Right lung (tissue), 5 donors: ENCODE results near the gene ASPG. TPM values are rescaled to one million over a fixed set of nuclear protein-coding genes. Genes with fewer than 3 reads are reported as not detected.

Experiments used
- DNase-seq, 2 donors: peaks; one replicate each; pipeline ENCODE4 v3.0.0-alpha.2; 2013
- polyA plus RNA-seq, 5 donors: library from polyadenylated mRNA; unstranded; fragments of 120-200 nt; gene quantifications; one replicate each; pipeline versions ENCODE4 v1.2.1 to v1.2.3, GENCODE V29; 2013; ENCODE audit warnings: inconsistent platforms in 1 of 5, low replicate concordance in 1 of 5; ENCODE audit not compliant: insufficient read length in 5 of 5, insufficient read depth in 1 of 5

ASPG gene
- polyA plus RNA-seq, 5 donors: 8.3 to 27.2 (median 15.8) TPM

DNA sequence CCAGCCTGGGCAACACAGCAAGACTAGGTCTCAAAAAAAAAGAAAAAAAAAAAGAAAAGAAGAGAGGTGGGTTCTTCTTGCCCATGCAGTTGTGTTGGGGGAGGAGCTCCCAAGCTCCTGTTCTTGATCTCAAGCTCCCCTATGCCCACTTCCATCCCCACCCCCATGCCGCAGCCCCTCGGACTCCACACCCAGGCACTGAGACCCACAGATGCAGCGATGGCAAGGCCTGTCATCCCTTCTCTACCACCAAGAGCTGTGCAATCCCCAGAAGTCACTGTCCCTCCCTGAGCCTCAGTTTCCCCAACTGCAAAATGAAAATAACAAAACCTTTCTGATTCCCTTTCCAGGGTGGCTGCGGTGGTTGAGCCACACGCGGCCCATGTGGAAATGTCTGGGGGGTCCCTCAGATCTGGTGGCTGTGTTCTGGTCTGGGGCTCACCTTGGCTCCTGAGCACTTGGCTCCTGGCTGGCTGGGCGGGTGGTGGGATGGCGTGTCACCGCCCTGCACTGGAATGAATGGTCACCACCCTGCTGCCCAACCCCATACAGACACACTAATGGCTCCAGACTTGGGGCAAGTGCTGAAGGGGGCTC lies 30.3 kb downstream of the ASPG start:
- DNase-seq: no peak

DNA sequence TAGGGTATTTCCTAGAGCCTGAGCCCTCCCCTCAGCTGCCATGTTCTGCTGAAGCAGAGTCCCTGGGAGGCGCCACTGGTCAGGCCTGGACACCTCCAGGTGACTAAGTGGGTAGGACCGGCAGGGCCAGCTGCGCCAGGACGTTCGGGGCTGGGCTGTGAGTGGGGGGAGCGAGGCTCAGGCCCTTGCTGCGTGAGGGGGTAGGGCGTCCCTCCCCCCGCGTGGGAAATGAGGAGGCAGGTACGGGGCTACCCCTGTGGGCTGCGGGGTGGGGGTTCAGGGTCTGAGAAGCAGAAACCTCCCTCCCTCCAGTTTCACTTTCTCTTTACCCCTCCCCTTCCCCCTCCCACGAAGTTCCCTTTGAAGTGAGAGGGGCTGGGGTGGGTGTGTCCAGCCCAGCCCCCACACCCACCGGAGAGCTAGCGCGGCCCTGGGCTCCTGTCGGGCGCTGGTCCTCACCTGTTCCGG lies 30.8 kb downstream of the ASPG start:
- DNase-seq: no peak

DNA sequence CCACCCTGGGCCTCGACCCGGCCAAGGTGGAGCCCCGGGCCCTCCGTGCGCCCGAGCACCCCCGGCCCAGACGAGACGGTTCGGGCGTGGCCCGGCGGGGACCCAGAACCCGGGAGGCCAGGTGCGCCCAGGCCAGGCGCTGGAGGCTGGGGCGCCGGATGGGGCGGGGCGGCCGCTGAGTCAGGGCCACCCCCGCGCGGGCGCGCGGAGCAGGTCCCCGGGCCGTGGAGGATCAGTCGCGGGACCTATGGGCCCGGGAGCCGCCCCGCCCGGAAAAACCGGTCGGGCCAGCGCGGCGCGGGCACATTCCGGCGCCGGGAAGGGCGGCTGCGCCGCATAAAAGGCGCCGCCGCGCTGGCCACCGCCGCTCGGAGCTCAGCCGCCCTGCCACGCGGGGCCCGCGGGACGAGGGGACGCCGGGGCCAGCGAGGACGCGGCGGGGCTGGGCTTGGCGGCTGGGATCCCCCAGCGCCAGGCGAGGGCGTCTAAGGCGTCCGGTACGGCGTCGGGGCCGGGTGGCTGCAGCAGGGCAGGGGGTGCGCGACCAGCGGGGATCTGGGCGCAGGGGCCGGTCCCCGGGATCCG lies 31.3 kb downstream of the ASPG start:
- DNase-seq: no peak

DNA sequence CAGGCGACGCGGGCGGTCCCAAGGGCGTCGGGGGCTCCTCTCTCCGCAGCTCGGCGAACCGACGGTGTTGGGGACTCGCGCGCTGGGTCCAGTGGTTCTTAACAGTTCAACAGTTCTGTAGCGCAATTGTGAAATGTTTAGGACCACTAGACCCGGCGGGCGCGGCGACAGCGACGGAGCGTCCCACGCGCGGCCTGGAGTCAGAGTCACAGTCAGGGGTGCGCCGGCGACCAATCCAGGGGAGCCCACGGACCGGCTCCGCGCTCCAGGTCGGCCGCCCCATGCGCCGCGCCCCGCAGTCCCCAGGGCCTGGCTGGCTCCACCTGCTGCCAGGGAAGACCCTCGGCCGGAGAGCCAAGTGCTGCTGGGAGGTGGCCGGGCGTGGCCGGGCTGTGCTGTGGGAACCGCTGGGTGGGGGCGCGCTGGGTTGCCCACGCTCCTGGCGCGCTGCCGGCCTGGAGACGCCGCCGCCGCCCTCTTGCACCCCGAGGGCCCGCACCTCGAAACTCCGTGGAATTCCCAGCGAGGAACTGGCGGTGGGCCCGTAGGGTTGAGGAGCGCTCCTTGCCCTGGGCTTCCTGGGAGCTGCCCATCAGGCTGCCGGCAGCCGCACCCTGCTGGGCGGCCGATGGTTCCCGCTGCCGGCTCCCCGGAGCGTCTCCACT lies 32.0 kb downstream of the ASPG start:
- no peak for DNase-seq

DNA sequence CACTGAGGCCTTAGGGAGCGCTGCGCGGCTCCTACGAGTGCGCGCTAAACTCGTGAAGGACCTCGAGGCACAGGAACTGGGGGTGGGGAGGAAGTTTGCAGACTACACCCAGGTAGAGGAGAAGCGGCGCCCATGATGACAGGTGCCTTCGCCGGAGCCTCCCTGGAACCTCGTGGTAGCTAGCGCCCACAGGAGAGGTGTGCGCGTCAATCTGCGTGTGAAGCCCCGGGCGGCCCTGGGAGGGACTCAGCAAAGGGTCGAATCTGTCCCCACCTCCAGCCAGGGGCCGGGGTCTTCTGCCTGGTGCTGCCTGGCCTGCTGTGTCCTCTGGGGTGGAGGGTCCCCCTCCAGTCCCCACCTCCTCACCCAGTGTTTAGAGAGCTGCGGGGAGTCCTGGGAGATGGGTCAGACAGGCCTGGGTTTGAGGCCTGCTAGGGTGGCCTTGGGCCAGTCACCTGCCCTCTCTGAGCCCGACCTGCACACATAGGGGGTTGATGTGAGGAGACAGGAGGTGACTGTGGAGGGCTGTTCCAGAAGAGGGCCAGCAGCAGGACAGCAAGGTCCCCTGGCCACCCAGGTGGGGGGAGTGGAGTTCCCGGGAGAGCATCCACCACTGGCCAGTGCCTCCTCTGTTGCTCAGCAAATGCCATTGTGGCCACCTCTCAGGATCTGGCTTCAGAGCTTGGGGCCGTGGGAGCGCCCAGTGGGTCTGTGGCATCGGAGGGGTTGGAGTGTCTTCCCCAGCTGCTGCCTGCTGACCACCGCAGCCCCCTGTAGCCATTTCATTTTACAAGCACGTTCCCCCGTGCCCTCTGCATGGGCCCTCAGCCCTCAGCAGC lies 32.7 kb downstream of the ASPG start:
- DNase-seq: no peak

DNA sequence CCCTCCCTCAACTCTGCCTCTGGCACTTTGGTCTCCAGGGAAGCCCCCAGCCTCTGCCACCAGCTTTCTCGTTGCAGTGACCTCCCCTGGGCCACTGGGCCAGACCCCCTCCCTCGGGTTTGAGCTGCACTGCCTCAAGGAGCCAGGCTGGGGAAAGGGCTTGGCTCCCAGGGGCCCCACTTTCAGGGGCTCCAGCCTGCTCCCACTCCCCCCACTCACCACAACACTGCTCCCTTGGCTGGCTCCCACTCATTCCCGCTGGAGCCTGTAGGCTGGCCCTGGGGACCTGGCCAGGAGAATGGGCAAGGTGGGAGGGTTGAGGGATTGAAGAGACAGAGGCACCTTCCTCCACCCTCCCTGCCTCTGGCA lies 33.6 kb downstream of the ASPG start:
- DNase-seq: no peak

DNA sequence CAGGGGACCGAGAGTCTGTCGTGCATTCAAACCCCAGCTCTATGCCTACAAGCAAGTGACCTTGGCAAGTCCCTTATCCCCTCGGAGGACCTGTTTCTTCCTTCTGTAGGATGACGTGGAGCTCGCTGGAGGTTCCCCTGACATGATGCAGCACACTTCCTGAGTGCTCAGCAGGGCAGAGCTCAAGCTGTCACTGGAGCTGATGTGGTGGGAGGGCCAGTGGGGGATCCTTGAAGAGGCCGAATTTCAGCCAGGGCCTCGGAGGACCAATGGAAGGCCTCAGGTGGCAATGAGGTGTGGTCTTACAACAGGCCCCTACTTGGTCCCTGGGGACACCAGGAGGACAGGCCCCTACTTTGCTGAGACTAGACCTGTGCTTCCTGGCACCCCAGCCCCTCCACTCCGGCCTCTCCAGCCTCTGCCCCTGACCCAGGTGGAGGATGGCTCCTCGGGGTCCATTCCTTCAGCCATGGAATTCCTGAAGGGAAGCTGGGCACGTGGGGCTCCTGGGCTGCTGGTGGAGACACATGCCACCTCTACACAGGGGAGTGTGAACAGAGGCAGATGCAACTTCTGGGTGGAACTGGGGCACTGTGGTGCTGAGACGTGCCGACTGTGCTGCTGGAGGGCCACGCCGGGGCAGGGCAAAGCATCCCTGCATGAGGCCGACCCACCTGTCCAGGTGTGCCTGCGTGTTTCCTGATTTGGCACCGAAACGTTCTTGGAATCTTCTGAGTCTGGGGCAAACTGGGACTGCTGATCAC lies 34.2 kb downstream of the ASPG start:
- no peak for DNase-seq

DNA sequence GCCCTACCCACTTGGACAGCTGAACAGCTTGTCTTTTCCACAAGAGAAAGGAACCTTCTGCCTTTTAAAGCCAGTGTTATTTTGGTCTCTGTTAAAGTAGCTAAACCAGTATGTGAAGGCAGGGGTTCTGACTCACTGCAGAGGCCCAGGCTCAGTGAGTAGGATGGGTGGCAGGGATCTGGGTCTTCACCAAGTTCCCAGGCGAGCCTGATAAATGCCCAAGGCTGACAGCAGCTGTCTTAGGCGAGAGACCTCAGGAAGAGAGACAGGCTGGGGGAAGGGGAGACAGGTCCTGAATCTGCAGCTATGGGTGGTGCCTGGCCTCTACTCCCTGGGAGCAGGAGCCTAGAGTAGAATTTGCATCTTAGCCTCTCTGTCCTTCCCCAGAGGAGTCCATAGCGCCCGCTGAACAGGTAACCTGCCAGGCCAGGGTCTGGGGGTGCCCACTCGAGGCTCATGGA lies 34.8 kb downstream of the ASPG start:
- DNase-seq: no peak

DNA sequence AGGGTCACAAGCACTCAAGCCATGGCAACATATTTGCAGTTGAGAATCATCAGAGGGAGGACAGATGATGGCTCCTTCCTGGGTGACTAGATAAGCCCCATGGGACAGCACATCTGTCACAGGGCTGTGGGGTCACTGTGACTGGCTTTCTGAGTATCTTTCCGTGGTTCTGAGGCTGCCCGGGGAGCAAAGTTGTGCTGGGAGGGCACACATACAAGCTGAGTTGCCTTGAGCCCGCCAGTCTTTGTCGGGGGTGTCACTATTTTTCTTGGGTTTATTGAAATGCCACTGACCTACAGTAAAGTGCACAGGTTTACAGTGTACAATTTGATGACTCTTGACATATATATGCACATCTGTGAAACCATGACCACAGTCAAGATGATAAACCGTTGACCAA lies 35.6 kb downstream of the ASPG start:
- DNase-seq: no peak

DNA sequence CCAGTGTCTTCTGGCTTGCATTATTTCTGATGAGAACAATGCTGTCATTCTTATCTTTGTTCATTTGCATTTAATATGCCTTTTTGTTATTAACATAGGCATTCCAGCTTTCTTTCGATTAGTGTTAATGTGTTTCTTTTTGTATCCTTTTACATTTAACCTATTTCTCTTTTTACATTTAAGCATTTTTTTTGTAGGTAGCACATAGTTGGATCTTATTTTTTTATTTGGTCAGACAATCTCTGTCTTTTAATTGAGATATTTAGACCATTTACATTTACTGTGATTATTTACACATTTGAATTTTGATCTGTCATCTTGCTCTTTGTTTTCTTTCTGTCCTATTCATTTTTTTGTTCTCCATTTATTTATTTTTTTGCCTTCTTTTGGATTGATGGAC lies 38.4 kb downstream of the ASPG start:
- no peak for DNase-seq

DNA sequence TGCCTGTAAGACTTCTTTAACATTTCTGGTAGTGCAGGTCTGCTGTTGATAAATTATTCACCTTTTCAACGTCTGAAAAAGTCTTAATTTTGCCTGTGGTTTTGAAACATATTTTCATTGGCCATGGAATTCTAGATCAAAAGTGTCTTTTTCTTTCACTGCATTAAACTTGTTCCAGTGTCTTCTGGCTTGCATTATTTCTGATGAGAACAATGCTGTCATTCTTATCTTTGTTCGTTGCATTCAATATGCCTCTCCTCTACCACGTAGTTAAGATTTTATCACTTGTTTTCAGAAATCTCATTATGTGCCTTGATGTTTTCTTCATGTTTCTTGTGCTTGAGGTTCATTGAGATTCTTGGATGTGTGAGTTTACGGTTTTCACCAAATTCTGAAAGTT lies 39.5 kb downstream of the ASPG start:
- no peak for DNase-seq

DNA sequence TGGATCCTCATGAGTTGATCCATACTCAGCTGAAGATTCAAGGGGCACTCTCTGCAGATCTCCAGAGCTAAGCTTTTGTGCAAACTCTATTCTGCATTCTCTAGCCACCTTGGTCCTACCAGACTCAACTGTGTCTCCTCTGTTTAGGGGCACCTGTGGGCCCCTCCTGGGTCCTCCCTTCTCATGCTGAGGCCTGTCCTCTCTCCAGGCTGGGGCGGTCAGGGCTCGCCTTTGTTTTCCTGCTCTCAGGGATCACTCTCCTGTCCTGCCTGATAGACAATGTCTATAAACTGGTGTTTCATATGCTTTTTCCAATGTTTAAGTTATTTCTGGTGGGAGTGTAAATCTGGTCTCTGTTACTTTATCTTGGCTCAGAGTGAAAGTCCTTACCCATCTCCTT lies 41.3 kb downstream of the ASPG start:
- no peak for DNase-seq

DNA sequence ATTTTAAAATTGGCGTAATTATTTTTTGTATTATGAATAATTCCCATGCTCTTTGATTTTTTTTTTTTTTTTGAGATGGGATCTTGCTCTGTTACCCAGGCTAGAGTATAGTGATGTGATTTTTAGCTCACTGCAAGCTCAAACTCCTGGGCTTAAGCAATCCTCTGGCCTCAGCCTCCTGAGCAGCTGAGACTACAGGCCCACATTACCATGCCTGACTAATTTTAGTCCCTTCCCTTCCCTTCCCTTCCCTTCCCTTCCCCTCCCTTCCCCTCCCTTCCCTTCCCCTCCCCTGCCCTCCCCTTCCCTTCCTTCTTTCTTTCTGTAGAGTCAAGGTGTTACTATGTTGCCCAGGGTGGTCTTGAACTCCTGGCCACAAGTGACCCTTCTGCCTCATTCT lies 43.5 kb downstream of the ASPG start:
- no peak for DNase-seq

DNA sequence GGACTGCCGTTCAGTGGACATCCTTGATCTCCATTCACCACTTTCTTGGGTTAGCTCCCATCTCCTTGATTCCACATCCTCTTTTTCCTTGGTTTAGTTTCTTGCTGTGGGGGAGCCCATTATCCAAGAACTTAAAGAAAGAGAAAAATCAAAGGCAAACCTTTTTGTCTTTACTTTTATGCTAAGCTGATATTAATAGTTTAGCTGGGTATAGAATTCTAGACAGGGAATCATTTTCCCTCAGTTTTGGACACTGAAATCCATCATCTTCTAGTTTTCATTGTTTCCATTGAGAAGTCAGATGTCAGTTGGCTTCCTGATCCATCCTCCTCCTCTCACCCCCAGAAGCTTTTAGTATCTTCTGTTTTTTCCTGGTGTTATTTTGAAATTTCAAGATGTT lies 44.1 kb downstream of the ASPG start:
- no peak for DNase-seq

DNA sequence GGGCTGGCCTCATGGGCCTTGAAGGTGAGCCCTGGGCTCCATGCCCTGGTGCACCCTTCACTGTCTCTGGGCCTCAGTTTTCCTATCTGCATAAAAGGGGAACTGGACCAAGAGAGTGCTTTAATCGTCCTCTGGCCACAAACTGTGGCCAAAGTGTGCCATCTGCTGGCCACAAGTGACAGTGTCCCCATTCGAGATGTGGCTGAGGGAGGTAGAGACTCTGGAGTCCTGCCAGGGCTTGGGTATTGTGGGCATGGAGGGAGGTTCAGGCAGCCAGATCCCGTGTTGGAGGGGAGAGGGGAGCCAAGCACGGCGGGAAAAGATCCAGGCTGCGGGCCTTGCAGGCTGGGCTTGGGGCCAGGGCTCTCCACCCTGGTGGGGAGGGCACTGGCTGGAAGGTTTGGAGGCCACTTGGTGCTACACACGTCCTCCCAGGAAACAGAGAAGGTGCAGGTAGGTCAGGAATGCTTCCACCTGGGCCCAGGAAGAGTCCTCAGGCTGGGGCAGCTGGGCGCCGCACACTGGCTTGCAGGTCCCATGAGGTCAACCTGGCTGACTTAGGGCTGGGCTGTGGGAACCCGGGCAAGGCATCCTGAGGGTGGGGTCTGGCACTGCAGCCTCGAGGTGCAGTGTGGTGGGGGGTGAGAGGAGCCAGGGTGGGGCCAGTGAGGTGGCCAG lies 45.6 kb downstream of the ASPG start:
- DNase-seq: no peak

DNA sequence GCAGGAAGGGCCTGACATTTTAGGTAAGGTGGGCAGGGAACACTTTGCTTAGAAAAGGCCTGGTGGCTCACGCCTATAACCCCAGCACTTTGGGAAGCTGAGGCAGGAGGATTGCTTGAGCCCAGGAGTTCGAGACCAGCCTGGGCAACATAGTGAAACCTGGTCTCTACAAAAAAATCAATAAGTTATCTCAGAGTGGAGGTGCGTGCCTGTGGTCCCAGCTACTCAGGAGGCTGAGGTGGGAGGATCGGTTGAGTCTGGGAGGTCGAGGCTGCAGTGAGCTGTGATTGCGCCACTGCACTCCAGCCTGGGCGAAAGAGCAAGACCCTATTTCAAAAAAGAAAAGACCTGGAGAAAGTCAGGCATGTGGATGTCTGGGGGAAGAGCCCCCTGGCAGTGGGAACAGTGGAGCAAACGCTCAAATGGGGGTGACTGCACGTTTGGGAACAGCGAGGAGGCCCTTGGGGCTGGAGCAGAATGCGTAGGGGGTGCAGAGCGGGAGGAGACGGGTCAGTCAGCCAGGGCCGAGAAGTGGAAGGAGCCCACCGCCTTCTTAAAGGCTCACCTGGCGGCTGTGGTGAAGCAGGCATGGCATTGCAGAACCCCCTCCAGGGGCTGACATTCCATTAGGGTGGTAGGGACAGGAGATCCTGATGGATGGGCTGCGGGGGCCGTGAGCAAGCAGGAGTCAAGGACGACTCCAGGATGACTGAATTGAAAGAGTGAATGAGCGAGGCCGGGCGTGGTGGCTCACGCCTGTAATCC lies 46.6 kb downstream of the ASPG start:
- DNase-seq: no peak

DNA sequence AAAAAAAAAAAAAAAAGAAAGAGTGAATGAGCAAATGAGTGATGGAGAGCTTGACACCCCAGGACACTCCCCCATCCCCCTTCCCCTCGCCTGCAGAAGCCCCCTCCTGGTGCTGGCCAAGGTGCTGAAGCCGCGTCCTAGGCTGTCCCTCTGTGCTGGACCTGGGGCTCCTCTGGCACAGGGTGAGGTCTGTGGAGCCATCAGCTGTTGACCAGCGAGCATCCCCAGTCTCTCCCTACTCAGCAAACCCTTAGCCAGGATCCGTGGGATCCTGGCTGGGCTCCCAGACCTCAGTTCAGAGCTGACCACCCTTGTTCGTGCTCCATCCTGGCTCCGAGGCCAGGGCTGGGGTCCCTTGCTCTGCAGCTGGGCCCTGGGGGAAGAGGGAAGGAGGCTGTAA lies 47.5 kb downstream of the ASPG start:
- no peak for DNase-seq

DNA sequence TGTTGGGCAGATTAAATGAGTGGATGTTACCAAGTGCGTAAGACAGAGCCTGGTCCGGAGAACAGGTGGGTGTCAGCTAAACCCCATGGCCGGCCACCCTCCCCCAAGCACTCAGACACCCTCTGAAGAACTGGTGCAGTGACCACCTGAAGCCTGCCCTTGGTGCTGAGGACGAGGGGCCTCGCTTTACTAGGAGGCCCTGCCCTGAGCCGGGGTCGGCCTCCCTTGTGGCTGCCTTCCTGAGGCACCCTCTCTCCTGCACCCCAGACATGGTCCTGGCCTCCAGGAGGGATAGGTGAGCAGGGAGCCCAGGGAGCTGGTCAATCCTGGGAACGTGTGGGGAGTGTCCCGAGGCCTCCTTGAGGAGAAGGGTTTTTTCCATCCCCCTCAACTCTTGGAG lies 48.0 kb downstream of the ASPG start:
- DNase-seq: no peak

DNA sequence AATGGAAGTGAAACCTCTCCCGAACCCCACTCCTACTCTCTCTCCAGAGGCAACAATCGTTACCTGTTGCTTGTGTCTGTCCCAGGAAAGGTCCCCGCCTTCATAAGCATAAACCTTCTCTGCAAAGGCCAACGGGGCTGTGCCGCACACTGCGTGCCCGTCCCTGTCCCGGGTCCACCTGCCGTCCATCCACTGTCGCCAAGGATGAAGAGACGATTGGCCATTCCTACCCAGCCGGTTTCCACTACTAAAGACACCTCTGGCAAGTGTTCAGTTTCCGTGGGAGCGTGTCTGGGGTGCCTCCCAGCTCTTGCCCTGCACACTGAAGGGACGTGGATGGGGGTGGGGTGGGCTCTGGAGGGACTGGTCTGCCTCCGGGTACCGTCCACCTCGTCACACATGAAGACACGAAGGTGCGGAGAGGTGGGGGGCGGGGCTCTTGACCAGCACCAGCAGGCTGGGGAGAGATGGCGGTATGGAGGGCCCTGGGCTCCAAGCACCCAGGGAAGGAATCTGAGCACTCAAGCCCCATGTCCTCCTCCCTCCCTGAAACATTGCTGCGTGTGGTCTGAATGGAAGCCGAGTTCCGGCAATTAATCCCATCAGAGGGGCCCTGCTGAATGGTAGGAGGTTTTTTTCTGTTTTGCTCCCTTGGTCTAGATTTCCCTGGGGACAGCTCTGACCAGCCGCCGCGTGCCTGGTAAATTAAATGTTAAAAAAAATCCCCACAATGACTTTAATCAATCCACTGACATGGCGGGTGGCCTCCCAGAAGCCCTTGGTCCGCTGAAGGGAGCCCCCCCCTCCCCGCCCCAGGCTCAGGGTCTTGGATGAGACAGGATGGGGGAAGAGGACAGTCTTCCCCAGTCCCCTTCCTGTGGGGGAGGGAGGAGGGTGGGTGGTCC lies 48.8 kb downstream of the ASPG start:
- DNase-seq: no peak
